CD4-positive, alpha-beta T cell treated with Interleukin-17A for 4 hours (primary cell): ENCODE measurements around the gene DOCK9.
A peak's percentile ranks its signal among the peaks of the same experiment; 100 is the strongest.

Source experiments
- DNase-seq: peaks from one replicate; pipeline ENCODE4 v3.0.0-alpha.2; 2020; ENCODE audit warnings: mixed read lengths

DOCK9 gene

GRCh38 chr13:98846521-98846920, 131.3 kb downstream of the DOCK9 start:
- DNase-seq, result no peak

GRCh38 chr13:98845742-98846141, 132.1 kb downstream of the DOCK9 start:
- no peak for DNase-seq

GRCh38 chr13:98844021-98844420, 133.8 kb downstream of the DOCK9 start:
- no peak for DNase-seq

GRCh38 chr13:98843482-98843877, 134.4 kb downstream of the DOCK9 start:
- DNase-seq, result no peak

GRCh38 chr13:98842858-98843481, 134.9 kb downstream of the DOCK9 start:
- DNase-seq, result peak; percentile 73

- no peak for DNase-seq
These were observed 135.8 kb downstream of the DOCK9 start for GRCh38 chr13:98842070-98842469.

- peak; percentile 54 for DNase-seq
These were observed 137.8 kb downstream of the DOCK9 start for GRCh38 chr13:98839856-98840769.

- DNase-seq, result no peak
These were observed 139.1 kb downstream of the DOCK9 start for GRCh38 chr13:98838776-98839175.

- no peak for DNase-seq
These were observed 140.0 kb downstream of the DOCK9 start for GRCh38 chr13:98837896-98838295.

GRCh38 chr13:98835156-98835555, 142.7 kb downstream of the DOCK9 start:
- DNase-seq, result no peak

- no peak for DNase-seq
These were observed 143.5 kb downstream of the DOCK9 start for GRCh38 chr13:98834254-98834960.

- no peak for DNase-seq
These were observed 146.6 kb downstream of the DOCK9 start for GRCh38 chr13:98831236-98831635.

GRCh38 chr13:98829541-98829940, 148.3 kb downstream of the DOCK9 start:
- no peak for DNase-seq

- DNase-seq, result no peak
These were observed 149.2 kb downstream of the DOCK9 start for GRCh38 chr13:98828614-98829013.

- no peak for DNase-seq
These were observed 150.4 kb downstream of the DOCK9 start for GRCh38 chr13:98827449-98827848.

- no peak for DNase-seq
These were observed 151.7 kb downstream of the DOCK9 start for GRCh38 chr13:98826146-98826545.

GRCh38 chr13:98825659-98826058, 152.2 kb downstream of the DOCK9 start:
- DNase-seq, result no peak

GRCh38 chr13:98824376-98825160, 153.3 kb downstream of the DOCK9 start:
- DNase-seq, result no peak

- DNase-seq, result no peak
These were observed 154.4 kb downstream of the DOCK9 start for GRCh38 chr13:98823442-98823841.

GRCh38 chr13:98822225-98822606, 155.6 kb downstream of the DOCK9 start:
- DNase-seq, result no peak

GRCh38 chr13:98821372-98822224, 156.3 kb downstream of the DOCK9 start:
- no peak for DNase-seq
